OCI-LY1 (cell line): ENCODE results near the gene PDE6D.
"Not testable (repeated sequence)": the region's sequence is repeated elsewhere in the genome, so short reads cannot be mapped to it uniquely, and the experiment has no call there.

Source experiments
- H2AFZ ChIP-seq: fragments of 200-600 bp; sonication (generic), shearing (Covaris generic); 2 replicates; pipeline ENCODE4 v1.6.0; 2014; ENCODE audit warnings: antibody characterized with exemption, mild to moderate bottlenecking, low read length
- H3F3A ChIP-seq: fragments of 200-600 bp; sonication (generic), shearing (Covaris generic); 2 replicates; pipeline ENCODE4 v1.6.0; 2014; ENCODE audit warnings: mild to moderate bottlenecking, antibody characterized with exemption, low read length, moderate library complexity; ENCODE audit not compliant: insufficient read depth
- H3K27ac ChIP-seq: fragments of 200-600 bp; sonication (generic); 2 replicates; pipeline ENCODE4 v1.5.1; 2014; ENCODE audit warnings: low read length, mixed run types, mild to moderate bottlenecking, low read depth; ENCODE audit not compliant: poor library complexity, severe bottlenecking
- H3K27me3 ChIP-seq: fragments of 200-600 bp; sonication (generic); 2 replicates; pipeline ENCODE4 v1.6.0; 2014; ENCODE audit warnings: antibody characterized with exemption, mild to moderate bottlenecking, low read length, moderate library complexity; ENCODE audit not compliant: insufficient read depth
- H3K36me3 ChIP-seq: fragments of 200-600 bp; sonication (generic); 2 replicates; pipeline ENCODE4 v1.6.1; 2014; ENCODE audit warnings: mild to moderate bottlenecking, antibody characterized with exemption, low read length, moderate library complexity, mixed read lengths; ENCODE audit not compliant: insufficient read depth
- H3K4me1 ChIP-seq: fragments of 200-600 bp; sonication (generic); 2 replicates; pipeline ENCODE4 v1.5.1; 2014; ENCODE audit warnings: mild to moderate bottlenecking, low read length, moderate library complexity; ENCODE audit not compliant: insufficient read depth, severe bottlenecking
- H3K4me2 ChIP-seq: fragments of 200-600 bp; sonication (generic), shearing (Covaris generic); 2 replicates; pipeline ENCODE4 v1.6.1; 2014; ENCODE audit warnings: low read length
- H3K4me3 ChIP-seq: fragments of 200-600 bp; sonication (generic); 2 replicates; pipeline ENCODE4 v1.5.1; 2014; ENCODE audit warnings: low read length, low read depth, mild to moderate bottlenecking, mixed read lengths; ENCODE audit not compliant: poor library complexity, severe bottlenecking
- H3K79me2 ChIP-seq: fragments of 200-600 bp; shearing (Covaris generic); 2 replicates; pipeline ENCODE4 v1.6.1; 2016; ENCODE audit warnings: mixed run types, low read length, mixed read lengths; ENCODE audit not compliant: insufficient read depth
- H3K9ac ChIP-seq: fragments of 200-600 bp; sonication (generic), shearing (Covaris generic); 2 replicates; pipeline ENCODE4 v1.6.1; 2014; ENCODE audit warnings: mild to moderate bottlenecking, low read length, mixed read lengths
- H3K9me2 ChIP-seq: fragments of 200-600 bp; sonication (generic), shearing (Covaris generic); 2 replicates; pipeline ENCODE4 v1.6.1; 2014; ENCODE audit warnings: low read depth, mild to moderate bottlenecking, low read length, mixed read lengths
- H3K9me3 ChIP-seq: fragments of 200-600 bp; shearing (Covaris generic); 2 replicates; pipeline ENCODE4 v1.6.1; 2014; ENCODE audit warnings: low read length, mixed read lengths
- H4K20me1 ChIP-seq: fragments of 200-600 bp; sonication (generic), shearing (Covaris generic); 2 replicates; pipeline ENCODE4 v1.6.0; 2016; ENCODE audit warnings: mild to moderate bottlenecking, low read length; ENCODE audit not compliant: insufficient read depth
- EZH2 ChIP-seq: fragments of 200-600 bp; sonication (generic), shearing (Covaris generic); IDR thresholded peaks from 2 replicates; pipeline ENCODE4 v1.8.0; 2017; ENCODE audit warnings: borderline replicate concordance, mixed run types, mild to moderate bottlenecking, antibody characterized with exemption, low read length, moderate library complexity, mixed read lengths
- TF ChIP-seq, protein P1 (sequence below): fragments of 200-600 bp; sonication (generic), shearing (Covaris generic); IDR thresholded peaks from 2 replicates; pipeline ENCODE4 v1.5.1; 2017; ENCODE audit warnings: mild to moderate bottlenecking, antibody characterized with exemption, low read length, moderate library complexity, mixed read lengths

PDE6D gene

DNA sequence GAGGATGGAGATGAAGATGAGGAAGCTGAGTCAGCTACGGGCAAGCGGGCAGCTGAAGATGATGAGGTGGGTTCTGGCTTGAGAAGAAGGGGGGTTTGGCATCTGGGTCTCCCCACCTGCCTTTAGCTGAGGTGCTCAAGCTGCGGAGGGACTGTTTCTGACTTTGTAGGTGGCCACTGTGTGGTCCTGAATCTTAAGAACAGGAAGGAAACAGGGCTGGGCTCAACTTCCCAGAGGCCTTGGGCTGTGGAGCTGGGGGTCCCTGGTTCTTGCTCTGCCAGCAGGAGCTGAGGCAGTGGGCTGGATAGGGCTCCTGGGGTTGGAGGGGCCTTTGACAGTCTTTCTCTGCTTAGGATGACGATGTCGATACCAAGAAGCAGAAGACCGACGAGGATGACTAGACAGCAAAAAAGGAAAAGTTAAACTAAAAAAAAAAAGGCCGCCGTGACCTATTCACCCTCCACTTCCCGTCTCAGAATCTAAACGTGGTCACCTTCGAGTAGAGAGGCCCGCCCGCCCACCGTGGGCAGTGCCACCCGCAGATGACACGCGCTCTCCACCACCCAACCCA is 68.5 kb downstream of the PDE6D start:
- H3K9me2 ChIP-seq, H4K20me1 ChIP-seq, H3K9me3 ChIP-seq, H3K27me3 ChIP-seq, H2AFZ ChIP-seq, H3K9ac ChIP-seq: not testable (repeated sequence)
- peaks cover 32% of the 10 kb centered on the region for H3K4me1 ChIP-seq
- peak overlapping the region; percentile 92 for H3K4me3 ChIP-seq
- H3K4me2 ChIP-seq = peak overlapping the region; percentile 87
- peaks cover 35% of the 10 kb centered on the region for H3F3A ChIP-seq
- peaks cover 38% of the 10 kb centered on the region for H3K79me2 ChIP-seq
- H3K27ac ChIP-seq = peak overlapping the region; percentile 68
- H3K36me3 ChIP-seq = peaks cover 54% of the 10 kb centered on the region

DNA sequence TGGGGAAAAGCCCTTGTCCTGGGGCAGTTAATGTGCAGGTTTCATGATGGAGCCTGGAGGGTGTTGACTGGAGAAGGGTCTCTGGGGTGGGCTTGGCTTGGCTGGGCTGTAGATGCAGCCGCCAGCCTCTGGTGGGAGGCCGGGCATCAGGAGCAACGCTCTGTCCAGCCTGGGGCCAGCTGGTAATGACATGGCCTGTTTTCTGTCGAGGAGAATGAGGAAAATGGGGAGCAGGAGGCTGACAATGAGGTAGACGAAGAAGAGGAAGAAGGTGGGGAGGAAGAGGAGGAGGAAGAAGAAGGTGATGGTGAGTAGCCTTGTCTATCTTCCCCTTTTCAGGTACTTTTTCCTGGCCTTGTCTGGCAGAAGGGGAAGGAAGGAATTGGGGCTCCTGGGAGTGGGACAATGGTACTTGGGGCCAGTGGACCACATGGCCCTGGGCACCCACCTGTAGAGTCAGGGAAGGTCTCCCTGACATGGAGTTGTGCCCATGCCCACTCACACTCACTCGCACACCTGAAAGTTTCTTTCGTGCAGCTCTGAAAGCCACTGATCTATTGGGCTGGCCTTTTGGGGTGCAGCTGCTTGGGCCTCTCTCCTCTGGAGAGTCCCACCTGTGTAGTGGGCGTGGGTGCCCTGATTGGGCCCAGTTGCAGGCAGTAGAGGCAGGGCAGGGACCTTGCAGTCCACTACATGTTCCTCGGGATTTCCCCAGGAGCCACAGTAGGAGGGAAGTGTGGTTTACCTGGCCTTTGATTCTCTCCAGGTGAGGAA is 69.2 kb downstream of the PDE6D start:
- no peaks in the 10 kb centered on the region for H3K27me3 ChIP-seq
- H3K9me2 ChIP-seq = no peaks in the 10 kb centered on the region
- H3K36me3 ChIP-seq = peaks cover 54% of the 10 kb centered on the region
- peak overlapping the region; percentile 68 for H3K27ac ChIP-seq
- H3K79me2 ChIP-seq = peaks cover 38% of the 10 kb centered on the region
- no peaks in the 10 kb centered on the region for H3K9me3 ChIP-seq
- H3K4me1 ChIP-seq = peaks cover 35% of the 10 kb centered on the region
- no peak overlapping the region for H2AFZ ChIP-seq
- H4K20me1 ChIP-seq = no peaks in the 10 kb centered on the region
- H3K4me2 ChIP-seq = peak overlapping the region; percentile 87
- TF ChIP-seq, protein P1, sequence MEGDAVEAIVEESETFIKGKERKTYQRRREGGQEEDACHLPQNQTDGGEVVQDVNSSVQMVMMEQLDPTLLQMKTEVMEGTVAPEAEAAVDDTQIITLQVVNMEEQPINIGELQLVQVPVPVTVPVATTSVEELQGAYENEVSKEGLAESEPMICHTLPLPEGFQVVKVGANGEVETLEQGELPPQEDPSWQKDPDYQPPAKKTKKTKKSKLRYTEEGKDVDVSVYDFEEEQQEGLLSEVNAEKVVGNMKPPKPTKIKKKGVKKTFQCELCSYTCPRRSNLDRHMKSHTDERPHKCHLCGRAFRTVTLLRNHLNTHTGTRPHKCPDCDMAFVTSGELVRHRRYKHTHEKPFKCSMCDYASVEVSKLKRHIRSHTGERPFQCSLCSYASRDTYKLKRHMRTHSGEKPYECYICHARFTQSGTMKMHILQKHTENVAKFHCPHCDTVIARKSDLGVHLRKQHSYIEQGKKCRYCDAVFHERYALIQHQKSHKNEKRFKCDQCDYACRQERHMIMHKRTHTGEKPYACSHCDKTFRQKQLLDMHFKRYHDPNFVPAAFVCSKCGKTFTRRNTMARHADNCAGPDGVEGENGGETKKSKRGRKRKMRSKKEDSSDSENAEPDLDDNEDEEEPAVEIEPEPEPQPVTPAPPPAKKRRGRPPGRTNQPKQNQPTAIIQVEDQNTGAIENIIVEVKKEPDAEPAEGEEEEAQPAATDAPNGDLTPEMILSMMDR = no peak
- no peak for TF ChIP-seq EZH2
- H3K9ac ChIP-seq = peak overlapping the region; percentile 85
- peak overlapping the region; percentile 92 for H3K4me3 ChIP-seq
- H3F3A ChIP-seq = peaks cover 35% of the 10 kb centered on the region

DNA sequence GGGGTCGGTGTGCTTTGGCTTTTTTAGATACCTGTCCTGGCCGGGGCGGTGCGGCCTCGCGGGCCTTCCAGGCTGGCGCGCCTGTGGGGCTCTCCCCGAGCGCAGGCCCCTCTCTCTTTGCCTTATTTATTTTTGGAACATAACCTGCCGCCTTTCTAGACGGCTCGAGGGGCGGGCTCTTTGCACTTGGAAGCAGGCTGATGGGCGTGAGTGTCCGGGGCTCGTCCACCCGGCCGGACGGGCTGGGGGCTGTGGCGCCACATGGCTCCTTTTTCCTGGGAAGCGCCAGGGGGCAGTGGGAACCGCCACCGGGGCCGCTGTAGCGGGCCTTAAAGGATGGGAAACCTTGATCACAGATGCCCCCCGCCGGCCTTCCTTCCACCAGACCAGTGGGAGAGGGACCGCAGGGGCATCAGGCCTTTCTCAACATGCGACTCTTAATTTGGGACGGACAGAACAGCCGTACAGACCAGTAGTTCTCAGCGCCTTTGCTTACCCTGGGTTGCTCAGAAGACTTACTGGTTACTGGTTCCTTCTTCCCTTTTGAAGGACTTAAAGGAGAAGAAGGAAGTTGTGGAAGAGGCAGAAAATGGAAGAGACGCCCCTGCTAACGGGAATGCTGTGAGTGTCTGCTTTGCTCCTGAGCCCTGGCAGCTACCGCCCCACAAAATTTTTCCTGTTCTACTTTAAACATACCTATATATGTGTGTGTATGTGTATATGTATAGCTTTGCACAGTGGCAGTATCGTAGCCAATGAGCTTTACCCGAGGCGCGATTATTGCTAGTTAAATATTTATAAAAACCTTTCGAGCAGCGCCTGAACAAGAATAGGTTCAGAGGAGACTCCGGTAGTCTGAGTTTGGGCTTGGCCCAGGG is 70.0 kb downstream of the PDE6D start:
- peak overlapping the region; percentile 87 for H3K4me2 ChIP-seq
- H3K4me3 ChIP-seq = peak overlapping the region; percentile 92
- H3K36me3 ChIP-seq = peaks cover 54% of the 10 kb centered on the region
- no peaks in the 10 kb centered on the region for H3K27me3 ChIP-seq
- no peaks in the 10 kb centered on the region for H3K9me2 ChIP-seq
- no peaks in the 10 kb centered on the region for H4K20me1 ChIP-seq
- no peak overlapping the region for H2AFZ ChIP-seq
- H3K4me1 ChIP-seq = peaks cover 37% of the 10 kb centered on the region
- H3K9me3 ChIP-seq = no peaks in the 10 kb centered on the region
- peaks cover 35% of the 10 kb centered on the region for H3F3A ChIP-seq
- peaks cover 38% of the 10 kb centered on the region for H3K79me2 ChIP-seq
- H3K9ac ChIP-seq = peak overlapping the region; percentile 85
- no peak for TF ChIP-seq EZH2
- TF ChIP-seq, protein P1 = no peak
- H3K27ac ChIP-seq = peak overlapping the region; percentile 68
